Measurements from ENCODE around the gene OR2A5. TPM values are rescaled to one million over a fixed set of nuclear protein-coding genes. Genes with fewer than 3 reads are reported as not detected.

The OR2A5 gene
- total and polyA plus RNA-seq, 9 of the 15 experiments (the other 6 are each of a cell fraction or from before 2014, with no cell fraction given), result not detected

GRCh38 chr7:144028547-144028946 is 20.2 kb upstream of the OR2A5 start:
- Histone ChIP-seq H3K4me2 (ENCODE audit: insufficient read depth, low read length) (no peak overlapping the region), H3K36me3 (ENCODE audit: control insufficient read depth, insufficient read depth, low read length) (no peaks in the 10 kb centered on the region), H3K27ac (ENCODE audit: extremely low read depth, low read depth, low read length) (no peak overlapping the region), H3K79me2 (ENCODE audit: control insufficient read depth, insufficient read depth, low read length) (no peaks in the 10 kb centered on the region), H4K20me1 (replicated peaks; ENCODE audit: control insufficient read depth, insufficient read depth, low read length) (no peaks in the 10 kb centered on the region), H3K9me1 (ENCODE audit: control insufficient read depth, insufficient read depth, low read length) (no peaks in the 10 kb centered on the region), H3K27me3 (ENCODE audit: control insufficient read depth in 2 of 2, insufficient read depth in 2 of 2, low read length in 2 of 2) (peaks cover 0 to 3% of the 10 kb centered on the region in 2 experiments; a peak in 2 of 5 replicates), H3K9ac (ENCODE audit: insufficient read depth in 1 of 2, low read depth in 2 of 2, low read length in 2 of 2) (no peak overlapping the region), H3K9me3 (replicated peaks; ENCODE audit: control insufficient read depth, insufficient read depth, low read depth, low read length) (no peaks in the 10 kb centered on the region), H2AFZ (ENCODE audit: low read depth, low read length) (no peak overlapping the region), H3K4me1 (replicated peaks in 1 of 2; ENCODE audit: control insufficient read depth in 2 of 2, insufficient read depth in 2 of 2, low read length in 2 of 2) (no peaks in the 10 kb centered on the region), H3K4me3 (no peak overlapping the region)
- FAIRE-seq (no peak), DNase-seq (ENCODE audit: extremely low read depth in 1 of 4, low spot score in 3 of 4) (no peak), ATAC-seq (no peak)
- BruUV-seq (replicated peaks), result no TSS peak
- in situ Hi-C loops (cut with MboI), result no loop called here
- CTCF ChIA-PET (ENCODE audit: low intra/inter-chr PET ratio), result no interaction called here
- intact Hi-C loops (cut with micrococcal nuclease), result loop anchor here (5.0 kb wide), 1 partner anchor 131 kb away; no protein-coding TSS in a partner anchor
- 1% methylated on average over 3 of the region's 3 CpGs for WGBS (ENCODE audit: insufficient coverage, low coverage, missing lambda C conversion rate)
- no peak for TF ChIP-seq MYNN (IDR thresholded peaks at IDR 0.05)
- TF ChIP-seq MYNN (CRISPR knock-in tag; IDR thresholded peaks at IDR 0.05), result no peak
- peak; percentile 52; the same call in 1 of the 2 replicates for TF ChIP-seq CEBPB (tag; IDR thresholded peaks at IDR 0.05)
- no peak for TF ChIP-seq ZNF445 (CRISPR knock-in tag; IDR thresholded peaks at IDR 0.05; ENCODE audit: low read depth)
- no peak for TF ChIP-seq FOXP1 (CRISPR knock-in tag; IDR thresholded peaks at IDR 0.05)
- no peak for TF ChIP-seq CEBPG (CRISPR knock-in tag; IDR thresholded peaks at IDR 0.05)
- peak; percentile 38 to 64; a peak in 2 of 4 replicates for TF ChIP-seq CEBPG (tag; conservative IDR thresholded peaks at IDR 0.05 in 1 of 2, IDR thresholded peaks at IDR 0.05 in 1 of 2)
- POLR2A ChIA-PET, result no interaction called here

DNA sequence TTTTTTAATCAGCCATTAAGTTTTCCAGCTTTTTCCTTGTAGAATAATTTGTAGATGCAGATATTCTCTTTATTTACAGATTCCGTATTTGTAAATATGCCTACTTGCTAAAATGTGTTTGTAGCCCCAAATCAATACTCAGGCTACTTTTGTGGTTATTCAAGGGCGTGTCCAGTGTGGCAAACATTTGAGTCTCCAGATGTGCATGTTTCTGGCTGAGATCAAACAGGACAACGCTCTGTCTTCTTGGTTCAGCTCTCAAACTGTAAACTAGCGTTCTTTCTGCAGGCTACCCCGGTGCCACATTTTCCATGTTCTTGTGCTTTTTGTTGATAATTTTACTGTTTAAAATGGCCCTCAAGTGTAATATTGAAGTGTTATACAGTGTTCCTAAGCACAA is 16.2 kb upstream of the OR2A5 start:
- FAIRE-seq, result no peak
- BruUV-seq (replicated peaks), result no TSS peak
- in situ Hi-C loops (cut with MboI), result no loop called here
- no peaks in the 10 kb centered on the region for H3K79me2 ChIP-seq (ENCODE audit: control insufficient read depth, insufficient read depth, low read length)
- H3K4me2 ChIP-seq (ENCODE audit: insufficient read depth, low read length), result no peak overlapping the region
- ChIA-PET CTCF (ENCODE audit: low intra/inter-chr PET ratio) (no interaction called here), POLR2A (no interaction called here)
- H3K9ac ChIP-seq (ENCODE audit: insufficient read depth in 1 of 2, low read depth in 2 of 2, low read length in 2 of 2), result no peak overlapping the region
- H3K9me3 ChIP-seq (replicated peaks; ENCODE audit: control insufficient read depth, insufficient read depth, low read depth, low read length), result no peaks in the 10 kb centered on the region
- H3K27ac ChIP-seq (ENCODE audit: extremely low read depth, low read depth, low read length), result no peak overlapping the region
- H3K4me3 ChIP-seq, result no peak overlapping the region
- ATAC-seq, result no peak
- intact Hi-C loops (cut with micrococcal nuclease), result no loop called here
- DNase-seq (ENCODE audit: extremely low read depth in 1 of 4, low spot score in 3 of 4), result no peak
- H3K27me3 ChIP-seq (ENCODE audit: control insufficient read depth in 2 of 2, insufficient read depth in 2 of 2, low read length in 2 of 2), result no peaks in the 10 kb centered on the region; a peak in 1 of 5 replicates
- H4K20me1 ChIP-seq (replicated peaks; ENCODE audit: control insufficient read depth, insufficient read depth, low read length), result no peaks in the 10 kb centered on the region
- H3K36me3 ChIP-seq (ENCODE audit: control insufficient read depth, insufficient read depth, low read length), result no peaks in the 10 kb centered on the region
- H3K4me1 ChIP-seq (replicated peaks in 1 of 2; ENCODE audit: control insufficient read depth in 2 of 2, insufficient read depth in 2 of 2, low read length in 2 of 2), result no peaks in the 10 kb centered on the region
- WGBS (ENCODE audit: insufficient coverage, low coverage, missing lambda C conversion rate), result 2% methylated on average over 5 of the region's 5 CpGs
- no peaks in the 10 kb centered on the region for H3K9me1 ChIP-seq (ENCODE audit: control insufficient read depth, insufficient read depth, low read length)
- H2AFZ ChIP-seq (ENCODE audit: low read depth, low read length), result no peak overlapping the region
- TF ChIP-seq ARID1B (IDR thresholded peaks at IDR 0.05), result no peak
- no peak for TF ChIP-seq GABPB1 (CRISPR knock-in tag; IDR thresholded peaks at IDR 0.05)
- TF ChIP-seq ARID3A (IDR thresholded peaks at IDR 0.05; ENCODE audit: borderline replicate concordance, low read depth, low read length), result no peak
- TF ChIP-seq, protein P1, sequence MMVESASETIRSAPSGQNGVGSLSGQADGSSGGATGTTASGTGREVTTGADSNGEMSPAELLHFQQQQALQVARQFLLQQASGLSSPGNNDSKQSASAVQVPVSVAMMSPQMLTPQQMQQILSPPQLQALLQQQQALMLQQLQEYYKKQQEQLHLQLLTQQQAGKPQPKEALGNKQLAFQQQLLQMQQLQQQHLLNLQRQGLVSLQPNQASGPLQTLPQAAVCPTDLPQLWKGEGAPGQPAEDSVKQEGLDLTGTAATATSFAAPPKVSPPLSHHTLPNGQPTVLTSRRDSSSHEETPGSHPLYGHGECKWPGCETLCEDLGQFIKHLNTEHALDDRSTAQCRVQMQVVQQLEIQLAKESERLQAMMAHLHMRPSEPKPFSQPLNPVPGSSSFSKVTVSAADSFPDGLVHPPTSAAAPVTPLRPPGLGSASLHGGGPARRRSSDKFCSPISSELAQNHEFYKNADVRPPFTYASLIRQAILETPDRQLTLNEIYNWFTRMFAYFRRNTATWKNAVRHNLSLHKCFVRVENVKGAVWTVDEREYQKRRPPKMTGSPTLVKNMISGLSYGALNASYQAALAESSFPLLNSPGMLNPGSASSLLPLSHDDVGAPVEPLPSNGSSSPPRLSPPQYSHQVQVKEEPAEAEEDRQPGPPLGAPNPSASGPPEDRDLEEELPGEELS (CRISPR knock-in tag; IDR thresholded peaks at IDR 0.05; ENCODE audit: borderline replicate concordance), result no peak
- no peak for TF ChIP-seq ZNF41 (CRISPR knock-in tag; conservative IDR thresholded peaks at IDR 0.05)
- no peak for TF ChIP-seq TRIM28 (IDR thresholded peaks at IDR 0.05)

Measured in K562 (cell line).